ENCODE measurements around the gene MORN2.

Gene MORN2

GRCh38 chr2:38892819-38893218 is 17.0 kb downstream of the MORN2 start:
- Histone ChIP-seq H3K9ac (ENCODE audit: low read depth, low read length) (no peak overlapping the region), H3K27ac (ENCODE audit: low read depth, low read length) (no peak overlapping the region), H3K9me3 (ENCODE audit: insufficient read depth, low read depth, low read length) (no peaks in the 10 kb centered on the region), H3K27me3 (ENCODE audit: insufficient read depth, low read length) (no peaks in the 10 kb centered on the region), H3K4me3 (ENCODE audit: low read length) (no peak overlapping the region), H3K36me3 (ENCODE audit: insufficient read depth, low read length) (no peaks in the 10 kb centered on the region), H3K4me1 (ENCODE audit: insufficient read depth, low read length) (no peaks in the 10 kb centered on the region)

DNA sequence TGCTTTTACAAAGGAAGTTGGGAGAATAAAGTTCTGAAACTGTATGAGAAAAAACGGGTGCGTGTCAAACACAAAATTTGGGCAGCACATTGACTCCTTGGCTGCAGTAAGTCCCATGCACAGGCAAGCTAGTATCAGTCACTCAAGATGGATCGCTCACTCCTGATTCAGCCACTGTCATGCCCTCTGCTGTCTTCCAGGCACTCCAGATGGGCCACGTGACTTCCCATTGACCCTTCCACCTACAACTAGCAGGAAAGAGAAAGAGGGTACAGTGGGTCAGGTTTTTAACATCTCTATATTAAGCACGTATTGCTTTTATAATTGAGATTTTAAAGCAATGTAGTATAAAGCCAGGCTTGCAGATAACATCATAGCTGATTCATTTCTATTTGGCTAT is 22.5 kb downstream of the MORN2 start:
- WGBS = 87% methylated on average over 4 of the region's 5 CpGs
- Histone ChIP-seq H3K4me3 (ENCODE audit: low read length) (no peak overlapping the region), H3K9ac (ENCODE audit: low read depth, low read length) (no peak overlapping the region), H3K4me1 (ENCODE audit: insufficient read depth, low read length) (no peaks in the 10 kb centered on the region), H3K27ac (ENCODE audit: low read depth, low read length) (no peak overlapping the region), H3K36me3 (ENCODE audit: insufficient read depth, low read length) (no peaks in the 10 kb centered on the region), H3K9me3 (ENCODE audit: insufficient read depth, low read depth, low read length) (no peaks in the 10 kb centered on the region), H3K27me3 (ENCODE audit: insufficient read depth, low read length) (no peaks in the 10 kb centered on the region)

GRCh38 chr2:38900726-38901125 is 24.9 kb downstream of the MORN2 start:
- H3K9ac ChIP-seq (ENCODE audit: low read depth, low read length) = no peak overlapping the region
- H3K4me1 ChIP-seq (ENCODE audit: insufficient read depth, low read length) = no peaks in the 10 kb centered on the region
- H3K4me3 ChIP-seq (ENCODE audit: low read length) = no peak overlapping the region
- no peak overlapping the region for H3K27ac ChIP-seq (ENCODE audit: low read depth, low read length)
- H3K9me3 ChIP-seq (ENCODE audit: insufficient read depth, low read depth, low read length) = no peaks in the 10 kb centered on the region
- H3K36me3 ChIP-seq (ENCODE audit: insufficient read depth, low read length) = no peaks in the 10 kb centered on the region
- WGBS = 82% methylated on average over 1 of the region's 1 CpG
- H3K27me3 ChIP-seq (ENCODE audit: insufficient read depth, low read length) = no peaks in the 10 kb centered on the region

DNA sequence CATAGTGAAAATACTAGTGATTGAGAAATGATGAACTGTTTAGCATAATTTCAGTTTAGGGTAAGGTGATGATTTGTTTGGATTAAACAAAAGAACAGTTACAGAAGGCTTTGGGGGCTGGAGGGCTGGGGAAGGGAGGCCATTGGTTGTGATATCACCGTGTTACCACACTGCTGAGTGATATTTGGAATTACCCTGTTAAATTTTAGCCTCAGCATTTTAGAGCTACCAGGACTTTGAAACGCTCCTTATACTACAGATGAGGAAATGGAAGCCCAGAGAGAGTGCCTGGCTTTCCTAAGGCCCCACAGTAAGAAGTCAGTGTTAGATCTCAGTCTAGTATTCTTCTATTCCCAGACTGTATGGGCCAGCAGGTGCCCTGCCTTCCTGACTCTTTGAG is 29.5 kb downstream of the MORN2 start:
- Histone ChIP-seq H3K27me3 (ENCODE audit: insufficient read depth, low read length) (no peaks in the 10 kb centered on the region), H3K4me1 (ENCODE audit: insufficient read depth, low read length) (no peaks in the 10 kb centered on the region), H3K36me3 (ENCODE audit: insufficient read depth, low read length) (no peaks in the 10 kb centered on the region), H3K9ac (ENCODE audit: low read depth, low read length) (no peak overlapping the region), H3K27ac (ENCODE audit: low read depth, low read length) (no peak overlapping the region), H3K9me3 (ENCODE audit: insufficient read depth, low read depth, low read length) (no peaks in the 10 kb centered on the region), H3K4me3 (ENCODE audit: low read length) (no peak overlapping the region)
- 81% methylated on average over 2 of the region's 2 CpGs for WGBS

DNA sequence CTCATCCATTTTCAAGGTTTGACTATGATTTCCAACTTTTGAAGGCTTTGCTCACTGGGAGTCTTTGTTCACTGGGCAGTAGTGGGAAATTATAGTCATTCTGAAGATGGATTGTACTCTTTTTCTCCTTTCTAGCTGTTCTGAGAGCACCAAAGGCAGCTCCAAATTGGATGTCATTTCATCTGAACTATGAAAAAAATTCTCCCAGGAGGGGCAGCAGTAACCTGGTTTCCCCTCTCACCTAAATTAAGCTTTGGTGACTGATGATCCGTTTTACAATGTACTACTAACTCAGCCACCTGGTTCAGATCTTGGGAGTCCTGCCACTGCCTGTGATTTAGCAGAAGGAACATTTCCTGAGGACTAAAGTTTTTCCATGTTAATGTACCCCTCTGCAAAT is 31.5 kb downstream of the MORN2 start:
- Histone ChIP-seq H3K4me1 (ENCODE audit: insufficient read depth, low read length) (no peaks in the 10 kb centered on the region), H3K9me3 (ENCODE audit: insufficient read depth, low read depth, low read length) (no peaks in the 10 kb centered on the region), H3K9ac (ENCODE audit: low read depth, low read length) (no peak overlapping the region), H3K27me3 (ENCODE audit: insufficient read depth, low read length) (no peaks in the 10 kb centered on the region), H3K27ac (ENCODE audit: low read depth, low read length) (no peak overlapping the region), H3K4me3 (ENCODE audit: low read length) (no peak overlapping the region), H3K36me3 (ENCODE audit: insufficient read depth, low read length) (no peaks in the 10 kb centered on the region)
- WGBS = 94% methylated on average over 1 of the region's 1 CpG

DNA sequence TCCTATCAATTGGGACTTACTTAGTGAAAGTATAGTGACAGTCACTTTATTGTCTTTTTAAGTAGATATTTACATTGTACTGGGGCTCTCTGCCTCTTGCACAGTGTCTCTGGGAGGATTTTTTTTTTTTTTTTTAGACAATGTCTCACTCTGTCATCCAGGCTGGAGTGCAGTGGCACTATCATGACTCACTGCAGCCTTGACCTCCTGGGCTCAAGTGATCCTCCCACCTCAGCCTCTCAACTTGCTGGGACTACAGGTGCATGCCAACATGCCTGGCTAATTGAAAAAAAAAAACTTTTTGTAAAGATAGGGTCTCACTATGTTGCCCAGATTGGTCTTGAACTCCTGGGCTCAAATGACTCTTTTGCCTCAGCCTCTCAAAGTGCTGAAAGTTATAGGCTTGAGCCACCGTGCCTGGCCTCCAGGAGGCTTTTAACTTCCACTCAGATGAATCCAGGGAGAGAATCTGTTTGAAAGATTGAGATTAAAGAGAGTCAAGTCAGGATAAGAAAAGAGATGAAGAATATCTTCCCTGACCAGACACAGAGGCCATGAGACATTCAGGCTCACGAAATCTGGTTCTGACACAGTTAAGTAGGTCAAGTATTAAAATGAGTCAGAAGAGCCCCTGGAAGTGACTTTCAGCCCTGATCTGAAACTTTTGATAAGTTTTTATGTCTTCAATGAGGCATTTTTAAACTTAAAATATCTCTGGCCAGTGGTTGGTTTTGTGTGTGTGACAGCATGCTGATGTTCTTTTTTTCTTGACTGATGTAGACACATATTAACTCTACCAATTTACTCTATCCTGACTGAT is 32.2 kb downstream of the MORN2 start:
- H3K9ac ChIP-seq (ENCODE audit: low read depth, low read length) = no peak overlapping the region
- no peak overlapping the region for H3K4me3 ChIP-seq (ENCODE audit: low read length)
- H3K36me3 ChIP-seq (ENCODE audit: insufficient read depth, low read length) = no peaks in the 10 kb centered on the region
- H3K27ac ChIP-seq (ENCODE audit: low read depth, low read length) = no peak overlapping the region
- H3K9me3 ChIP-seq (ENCODE audit: insufficient read depth, low read depth, low read length) = no peaks in the 10 kb centered on the region
- H3K27me3 ChIP-seq (ENCODE audit: insufficient read depth, low read length) = no peaks in the 10 kb centered on the region
- WGBS = 86% methylated on average over 2 of the region's 2 CpGs
- H3K4me1 ChIP-seq (ENCODE audit: insufficient read depth, low read length) = no peaks in the 10 kb centered on the region

GRCh38 chr2:38909872-38910271 is 34.1 kb downstream of the MORN2 start:
- WGBS = no CpG with 5 or more reads among the region's 1 CpG
- no peaks in the 10 kb centered on the region for H3K4me1 ChIP-seq (ENCODE audit: insufficient read depth, low read length)
- no peaks in the 10 kb centered on the region for H3K27me3 ChIP-seq (ENCODE audit: insufficient read depth, low read length)
- H3K36me3 ChIP-seq (ENCODE audit: insufficient read depth, low read length) = no peaks in the 10 kb centered on the region
- H3K4me3 ChIP-seq (ENCODE audit: low read length) = no peak overlapping the region
- H3K9me3 ChIP-seq (ENCODE audit: insufficient read depth, low read depth, low read length) = no peaks in the 10 kb centered on the region
- no peak overlapping the region for H3K9ac ChIP-seq (ENCODE audit: low read depth, low read length)
- no peak overlapping the region for H3K27ac ChIP-seq (ENCODE audit: low read depth, low read length)

DNA sequence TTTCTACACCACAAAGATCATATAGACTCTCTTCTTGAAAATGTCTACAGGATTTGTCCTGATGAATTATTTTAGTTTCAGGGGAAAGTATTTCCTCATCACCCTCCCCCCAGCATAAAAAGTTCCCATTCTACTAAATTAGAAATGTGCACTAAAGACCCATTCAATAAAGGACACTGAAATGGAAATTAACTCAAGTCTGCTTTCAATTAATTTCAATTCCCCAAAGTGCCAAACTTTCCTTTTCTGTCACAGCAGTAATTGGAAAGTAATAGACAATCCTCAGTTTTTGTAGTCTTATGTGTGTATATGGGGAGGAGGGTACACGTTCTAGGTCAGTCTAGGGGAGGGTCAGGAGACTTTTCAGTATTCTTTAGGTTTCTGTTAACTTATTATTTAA is 35.4 kb downstream of the MORN2 start:
- WGBS = no CpG with 5 or more reads among the region's 1 CpG
- Histone ChIP-seq H3K27me3 (ENCODE audit: insufficient read depth, low read length) (no peaks in the 10 kb centered on the region), H3K4me3 (ENCODE audit: low read length) (no peak overlapping the region), H3K36me3 (ENCODE audit: insufficient read depth, low read length) (no peaks in the 10 kb centered on the region), H3K27ac (ENCODE audit: low read depth, low read length) (no peak overlapping the region), H3K4me1 (ENCODE audit: insufficient read depth, low read length) (no peaks in the 10 kb centered on the region), H3K9ac (ENCODE audit: low read depth, low read length) (no peak overlapping the region), H3K9me3 (ENCODE audit: insufficient read depth, low read depth, low read length) (no peaks in the 10 kb centered on the region)

GRCh38 chr2:38912619-38913018 is 36.8 kb downstream of the MORN2 start:
- 36% methylated on average over 1 of the region's 1 CpG for WGBS
- Histone ChIP-seq H3K36me3 (ENCODE audit: insufficient read depth, low read length) (no peaks in the 10 kb centered on the region), H3K27me3 (ENCODE audit: insufficient read depth, low read length) (no peaks in the 10 kb centered on the region), H3K4me3 (ENCODE audit: low read length) (no peak overlapping the region), H3K27ac (ENCODE audit: low read depth, low read length) (no peak overlapping the region), H3K9ac (ENCODE audit: low read depth, low read length) (no peak overlapping the region), H3K9me3 (ENCODE audit: insufficient read depth, low read depth, low read length) (no peaks in the 10 kb centered on the region), H3K4me1 (ENCODE audit: insufficient read depth, low read length) (no peaks in the 10 kb centered on the region)

- Histone ChIP-seq H3K4me1 (ENCODE audit: insufficient read depth, low read length) (no peaks in the 10 kb centered on the region; the same call in 1 of the 2 replicates), H3K4me3 (ENCODE audit: low read length) (no peak overlapping the region), H3K27me3 (ENCODE audit: insufficient read depth, low read length) (no peaks in the 10 kb centered on the region), H3K36me3 (ENCODE audit: insufficient read depth, low read length) (no peaks in the 10 kb centered on the region), H3K9ac (ENCODE audit: low read depth, low read length) (no peak overlapping the region), H3K9me3 (ENCODE audit: insufficient read depth, low read depth, low read length) (no peaks in the 10 kb centered on the region), H3K27ac (ENCODE audit: low read depth, low read length) (no peak overlapping the region)
- 85% methylated on average over 2 of the region's 4 CpGs for WGBS
Measured at GRCh38 chr2:38922389-38922788, 46.6 kb downstream of the MORN2 start.

- no peak overlapping the region for H3K27ac ChIP-seq (ENCODE audit: low read depth, low read length)
- H3K9ac ChIP-seq (ENCODE audit: low read depth, low read length) = no peak overlapping the region
- no peaks in the 10 kb centered on the region; the same call in 1 of the 2 replicates for H3K4me1 ChIP-seq (ENCODE audit: insufficient read depth, low read length)
- no peaks in the 10 kb centered on the region for H3K36me3 ChIP-seq (ENCODE audit: insufficient read depth, low read length)
- WGBS = 100% methylated on average over 2 of the region's 2 CpGs
- no peaks in the 10 kb centered on the region for H3K9me3 ChIP-seq (ENCODE audit: insufficient read depth, low read depth, low read length)
- H3K4me3 ChIP-seq (ENCODE audit: low read length) = no peak overlapping the region
- no peaks in the 10 kb centered on the region for H3K27me3 ChIP-seq (ENCODE audit: insufficient read depth, low read length)
Measured at GRCh38 chr2:38922902-38923301, 47.1 kb downstream of the MORN2 start.

GRCh38 chr2:38925982-38926381 is 50.2 kb downstream of the MORN2 start:
- Histone ChIP-seq H3K9me3 (ENCODE audit: insufficient read depth, low read depth, low read length) (no peaks in the 10 kb centered on the region), H3K4me1 (ENCODE audit: insufficient read depth, low read length) (no peaks in the 10 kb centered on the region; the same call in 1 of the 2 replicates), H3K36me3 (ENCODE audit: insufficient read depth, low read length) (no peaks in the 10 kb centered on the region), H3K4me3 (ENCODE audit: low read length) (no peak overlapping the region), H3K27me3 (ENCODE audit: insufficient read depth, low read length) (no peaks in the 10 kb centered on the region), H3K27ac (ENCODE audit: low read depth, low read length) (no peak overlapping the region), H3K9ac (ENCODE audit: low read depth, low read length) (no peak overlapping the region)
- WGBS = 83% methylated on average over 9 of the region's 9 CpGs
